Astrocyte (in vitro differentiated cells and primary cell): Measurements from ENCODE around the gene DGKI. TPM values are rescaled to one million over a fixed set of nuclear protein-coding genes. Genes with fewer than 3 reads are reported as not detected.

ENCODE experiments used
- DNase-seq: peaks from one replicate; pipeline ENCODE4 v3.0.0-alpha.2; 2010; ENCODE audit warnings: low read depth
- FAIRE-seq: peaks from 2 replicates; lab custom pipeline; 2011; peaks lifted over from hg19 to GRCh38; lab: Jason Lieb, UNC
- H2AFZ ChIP-seq: 2 replicates; pipeline ENCODE4 v1.6.0; 2012; ENCODE audit warnings: low read depth, low read length, inconsistent platforms
- H3K27ac ChIP-seq: 2 replicates; pipeline ENCODE4 v1.5.1; 2011; ENCODE audit warnings: low read depth, low read length, inconsistent platforms
- H3K27me3 ChIP-seq: 2 replicates; pipeline ENCODE4 v1.6.0; 2011; ENCODE audit warnings: low read length, inconsistent platforms; ENCODE audit not compliant: insufficient read depth
- H3K36me3 ChIP-seq: 2 replicates; pipeline ENCODE4 v1.5.1; 2011; ENCODE audit warnings: low read length, inconsistent platforms; ENCODE audit not compliant: insufficient read depth
- H3K4me1 ChIP-seq: 2 replicates; pipeline ENCODE4 v1.5.1; 2011; ENCODE audit warnings: low read length, inconsistent platforms; ENCODE audit not compliant: insufficient read depth
- H3K4me2 ChIP-seq: 2 replicates; pipeline ENCODE4 v1.6.0; 2012; ENCODE audit warnings: low read length, inconsistent platforms
- H3K4me3 ChIP-seq: 2 replicates; pipeline ENCODE4 v1.5.1; 2011; ENCODE audit warnings: low read depth, mild to moderate bottlenecking, low read length, inconsistent platforms; ENCODE audit not compliant: insufficient read depth
- H3K79me2 ChIP-seq: 2 replicates; pipeline ENCODE4 v1.6.0; 2012; ENCODE audit warnings: mild to moderate bottlenecking, low read length, inconsistent platforms; ENCODE audit not compliant: insufficient read depth
- H3K9ac ChIP-seq: 2 replicates; pipeline ENCODE4 v1.6.0; 2012; ENCODE audit warnings: mild to moderate bottlenecking, low read length, inconsistent platforms
- H3K9me3 ChIP-seq: 2 replicates; pipeline ENCODE4 v1.5.1; 2012; ENCODE audit warnings: low read depth, mild to moderate bottlenecking, low read length, inconsistent platforms; ENCODE audit not compliant: insufficient read depth
- H4K20me1 ChIP-seq: 2 replicates; pipeline ENCODE4 v1.6.0; 2012; ENCODE audit warnings: low read length, inconsistent platforms; ENCODE audit not compliant: insufficient read depth
- H3K27ac Mint-ChIP-seq: one replicate; pipeline ENCODE4 v1.8.0; 2021; ENCODE audit warnings: mild to moderate bottlenecking, mixed read lengths; ENCODE audit not compliant: unreplicated experiment
- H3K27me3 Mint-ChIP-seq: one replicate; pipeline ENCODE4 v1.8.0; 2021; ENCODE audit warnings: low read depth, mixed read lengths; ENCODE audit not compliant: unreplicated experiment
- H3K36me3 Mint-ChIP-seq: one replicate; pipeline ENCODE4 v1.8.0; 2021; ENCODE audit warnings: low read depth, mixed read lengths; ENCODE audit not compliant: unreplicated experiment
- H3K4me1 Mint-ChIP-seq: one replicate; pipeline ENCODE4 v1.8.0; 2021; ENCODE audit warnings: low read depth, mixed read lengths; ENCODE audit not compliant: unreplicated experiment
- H3K4me3 Mint-ChIP-seq: one replicate; pipeline ENCODE4 v1.8.0; 2021; ENCODE audit warnings: mild to moderate bottlenecking, moderate library complexity, mixed read lengths; ENCODE audit not compliant: unreplicated experiment
- H3K9me3 Mint-ChIP-seq: one replicate; pipeline ENCODE4 v1.8.0; 2021; ENCODE audit warnings: mild to moderate bottlenecking, mixed read lengths; ENCODE audit not compliant: unreplicated experiment
- EZH2 ChIP-seq: IDR thresholded peaks from 2 replicates; pipeline ENCODE4 v1.6.1; 2012; ENCODE audit warnings: mild to moderate bottlenecking, low read length, inconsistent platforms; ENCODE audit not compliant: insufficient read depth
- total RNA-seq: library from RNA; stranded (reverse); gene quantifications from 2 replicates; pipeline ENCODE4 v1.2.1, GENCODE V29; 2021
- TF ChIP-seq, protein P1 (sequence below): IDR thresholded peaks from 2 replicates; pipeline ENCODE4 v1.5.1; 2011; ENCODE audit warnings: low read depth, mild to moderate bottlenecking, inconsistent platforms, low read length, moderate library complexity; ENCODE audit not compliant: insufficient read depth

DGKI gene
- total RNA-seq, 1 donor from 2014 or later = 6.3 TPM

DNA sequence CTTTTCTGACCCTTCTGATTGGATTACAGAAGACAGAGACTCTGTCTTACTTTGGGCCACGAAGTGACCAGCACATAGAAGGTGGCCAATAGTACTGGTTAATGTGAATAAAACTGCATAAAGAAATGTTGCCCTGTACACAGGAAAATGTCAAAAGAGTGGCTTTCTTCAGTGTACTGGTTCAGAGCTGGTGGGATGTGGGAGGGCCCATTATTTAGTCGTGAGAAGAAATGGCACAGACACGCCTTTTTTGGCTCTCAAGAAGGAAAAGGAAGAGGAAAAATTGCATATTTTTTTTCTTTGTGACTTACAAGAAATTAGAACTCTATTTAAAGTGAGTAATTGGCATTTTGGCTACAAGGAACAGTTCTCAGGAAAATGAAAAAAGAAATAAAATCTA, 129.7 kb downstream of the DGKI start:
- no peak overlapping the region for H3K4me3 Mint-ChIP-seq
- Histone ChIP-seq H3K9ac (no peak overlapping the region), H2AFZ (no peak overlapping the region), H3K27me3 (no peaks in the 10 kb centered on the region), H3K4me2 (no peak overlapping the region), H3K36me3 (no peaks in the 10 kb centered on the region), H3K4me1 (peaks cover 21% of the 10 kb centered on the region), H3K9me3 (no peaks in the 10 kb centered on the region), H3K27ac (no peak overlapping the region), H3K4me3 (no peak overlapping the region), H4K20me1 (no peaks in the 10 kb centered on the region), H3K79me2 (no peaks in the 10 kb centered on the region)
- FAIRE-seq = no peak
- H3K4me1 Mint-ChIP-seq = peaks cover 18% of the 10 kb centered on the region
- DNase-seq = no peak
- H3K9me3 Mint-ChIP-seq = no peaks in the 10 kb centered on the region
- no peak overlapping the region for H3K27ac Mint-ChIP-seq
- TF ChIP-seq, protein P1, sequence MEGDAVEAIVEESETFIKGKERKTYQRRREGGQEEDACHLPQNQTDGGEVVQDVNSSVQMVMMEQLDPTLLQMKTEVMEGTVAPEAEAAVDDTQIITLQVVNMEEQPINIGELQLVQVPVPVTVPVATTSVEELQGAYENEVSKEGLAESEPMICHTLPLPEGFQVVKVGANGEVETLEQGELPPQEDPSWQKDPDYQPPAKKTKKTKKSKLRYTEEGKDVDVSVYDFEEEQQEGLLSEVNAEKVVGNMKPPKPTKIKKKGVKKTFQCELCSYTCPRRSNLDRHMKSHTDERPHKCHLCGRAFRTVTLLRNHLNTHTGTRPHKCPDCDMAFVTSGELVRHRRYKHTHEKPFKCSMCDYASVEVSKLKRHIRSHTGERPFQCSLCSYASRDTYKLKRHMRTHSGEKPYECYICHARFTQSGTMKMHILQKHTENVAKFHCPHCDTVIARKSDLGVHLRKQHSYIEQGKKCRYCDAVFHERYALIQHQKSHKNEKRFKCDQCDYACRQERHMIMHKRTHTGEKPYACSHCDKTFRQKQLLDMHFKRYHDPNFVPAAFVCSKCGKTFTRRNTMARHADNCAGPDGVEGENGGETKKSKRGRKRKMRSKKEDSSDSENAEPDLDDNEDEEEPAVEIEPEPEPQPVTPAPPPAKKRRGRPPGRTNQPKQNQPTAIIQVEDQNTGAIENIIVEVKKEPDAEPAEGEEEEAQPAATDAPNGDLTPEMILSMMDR = no peak
- TF ChIP-seq EZH2 = no peak
- no peaks in the 10 kb centered on the region for H3K27me3 Mint-ChIP-seq
- peaks cover 5% of the 10 kb centered on the region for H3K36me3 Mint-ChIP-seq

DNA sequence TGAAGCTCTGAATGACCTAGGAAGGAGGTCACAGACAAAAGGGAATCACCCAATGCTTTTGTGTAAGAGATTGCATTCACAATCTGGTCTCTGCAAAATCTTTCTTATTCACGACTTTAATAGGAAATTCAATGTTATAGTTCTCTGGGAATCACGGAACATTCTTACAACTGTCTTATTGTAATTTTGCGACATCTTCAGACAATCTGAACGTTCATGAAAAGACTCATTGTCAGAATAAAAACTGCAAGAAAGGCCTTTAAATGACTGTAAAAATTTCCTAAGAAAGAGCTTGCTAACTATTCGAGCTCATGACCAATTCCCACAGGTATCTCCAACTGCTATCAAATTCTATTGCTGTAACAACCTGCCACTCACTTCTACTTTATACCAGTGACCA, 130.7 kb downstream of the DGKI start:
- no peak for DNase-seq
- Histone ChIP-seq H3K9me3 (no peaks in the 10 kb centered on the region), H3K4me3 (no peak overlapping the region), H4K20me1 (no peaks in the 10 kb centered on the region), H3K27ac (no peak overlapping the region), H3K27me3 (no peaks in the 10 kb centered on the region), H3K79me2 (no peaks in the 10 kb centered on the region), H3K36me3 (no peaks in the 10 kb centered on the region), H3K4me1 (peaks cover 21% of the 10 kb centered on the region), H2AFZ (no peak overlapping the region), H3K4me2 (no peak overlapping the region), H3K9ac (no peak overlapping the region)
- H3K36me3 Mint-ChIP-seq = peaks cover 5% of the 10 kb centered on the region
- no peaks in the 10 kb centered on the region for H3K27me3 Mint-ChIP-seq
- no peak overlapping the region for H3K27ac Mint-ChIP-seq
- no peak for TF ChIP-seq EZH2
- TF ChIP-seq, protein P1 = no peak
- H3K4me3 Mint-ChIP-seq = no peak overlapping the region
- FAIRE-seq = no peak
- H3K9me3 Mint-ChIP-seq = no peaks in the 10 kb centered on the region
- peaks cover 18% of the 10 kb centered on the region for H3K4me1 Mint-ChIP-seq

DNA sequence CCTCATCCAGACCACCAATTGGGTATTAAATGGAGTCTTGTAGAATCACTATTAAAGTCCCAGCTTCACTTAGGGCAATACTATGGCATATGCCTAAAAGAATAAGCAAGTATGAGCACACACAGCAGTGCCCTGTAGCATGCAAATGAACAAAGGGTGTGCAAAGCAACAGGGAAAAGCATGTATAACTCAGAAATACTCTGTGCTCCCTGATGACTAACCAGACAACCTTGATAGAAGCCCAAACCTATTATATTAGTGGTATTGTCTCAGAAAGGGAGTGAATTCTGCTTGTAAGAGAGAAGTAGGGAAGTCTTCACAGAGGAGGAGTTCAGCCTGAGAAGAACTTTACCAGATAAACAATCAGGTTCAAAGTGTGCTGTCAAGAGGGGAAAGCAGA, 131.2 kb downstream of the DGKI start:
- no peak for TF ChIP-seq EZH2
- TF ChIP-seq, protein P1 = no peak
- H3K4me3 Mint-ChIP-seq = no peak overlapping the region
- Histone ChIP-seq H3K4me3 (no peak overlapping the region), H3K9ac (no peak overlapping the region), H4K20me1 (no peaks in the 10 kb centered on the region), H2AFZ (no peak overlapping the region), H3K27me3 (no peaks in the 10 kb centered on the region), H3K9me3 (no peaks in the 10 kb centered on the region), H3K4me2 (peak overlapping the region; percentile 10), H3K36me3 (no peaks in the 10 kb centered on the region), H3K4me1 (peaks cover 21% of the 10 kb centered on the region), H3K27ac (no peak overlapping the region), H3K79me2 (no peaks in the 10 kb centered on the region)
- no peaks in the 10 kb centered on the region for H3K27me3 Mint-ChIP-seq
- no peak for FAIRE-seq
- H3K4me1 Mint-ChIP-seq = peaks cover 18% of the 10 kb centered on the region
- peak; percentile 49 for DNase-seq
- no peaks in the 10 kb centered on the region for H3K9me3 Mint-ChIP-seq
- peaks cover 5% of the 10 kb centered on the region for H3K36me3 Mint-ChIP-seq
- H3K27ac Mint-ChIP-seq = no peak overlapping the region
